ENCODE data around the gene ZNF530. TPM values are rescaled to one million over a fixed set of nuclear protein-coding genes. Genes with fewer than 3 reads are reported as not detected.

Gene ZNF530
- total RNA-seq, 4 donors from 2014 or later: 1.9 to 4.8 (median 2.6) TPM

GRCh38 chr19:57570707-57571106 lies 29.0 kb upstream of the ZNF530 start:
- no peak overlapping the region for H3K4me3 ChIP-seq (replicated peaks in 1 of 3)
- no peak for DNase-seq
- peaks cover 37 to 41% of the 10 kb centered on the region in 2 donors for H3K36me3 ChIP-seq
- H3K27me3 ChIP-seq: no peaks in the 10 kb centered on the region
- H3K4me1 ChIP-seq: no peaks in the 10 kb centered on the region
- H3K27ac ChIP-seq: no peak overlapping the region
- peaks cover 9% of the 10 kb centered on the region for H3K9me3 ChIP-seq
- TF ChIP-seq CTCF (IDR thresholded peaks at IDR 0.05) (no peak), POLR2A (IDR thresholded peaks at IDR 0.05) (no peak)
- intact Hi-C loops (cut with DNase I): loop anchor here (5.0 kb wide), 1 partner anchor 52 kb away; no protein-coding TSS in a partner anchor

- DNase-seq: no peak
- Histone ChIP-seq H3K27me3 (no peaks in the 10 kb centered on the region), H3K4me1 (peaks cover 0 to under 1% of the 10 kb centered on the region in 2 donors), H3K4me3 (replicated peaks in 1 of 3) (no peak overlapping the region), H3K36me3 (peaks cover 46 to 47% of the 10 kb centered on the region in 2 donors), H3K27ac (no peak overlapping the region), H3K9me3 (peaks cover 5% of the 10 kb centered on the region)
- WGBS, 2 donors: 95% methylated on average over 3 of the region's 3 CpGs
- TF ChIP-seq CTCF (IDR thresholded peaks at IDR 0.05) (no peak), POLR2A (IDR thresholded peaks at IDR 0.05) (no peak)
- intact Hi-C loops (cut with DNase I): loop anchor here (5.0 kb wide), 1 partner anchor 50 kb away; no protein-coding TSS in a partner anchor
Observed at GRCh38 chr19:57572415-57572947, 27.2 kb upstream of the ZNF530 start.

- peaks cover 45 to 47% of the 10 kb centered on the region in 2 donors for H3K36me3 ChIP-seq
- H3K4me1 ChIP-seq: peaks cover 7 to 8% of the 10 kb centered on the region in 2 donors
- DNase-seq: no peak
- peaks cover 5% of the 10 kb centered on the region for H3K9me3 ChIP-seq
- H3K27ac ChIP-seq: no peak overlapping the region
- intact Hi-C loops (cut with DNase I): no loop called here
- no peak for TF ChIP-seq POLR2A (IDR thresholded peaks at IDR 0.05)
- no peak for TF ChIP-seq CTCF (IDR thresholded peaks at IDR 0.05)
- no peak overlapping the region for H3K4me3 ChIP-seq (replicated peaks in 1 of 3)
- H3K27me3 ChIP-seq: no peaks in the 10 kb centered on the region
Observed at GRCh38 chr19:57576661-57577060, 23.0 kb upstream of the ZNF530 start.

- Histone ChIP-seq H3K9me3 (no peaks in the 10 kb centered on the region), H3K4me3 (replicated peaks in 1 of 3) (peak within 1 kb of the TSS; percentile 70 to 96 (median 86)), H3K27me3 (no peaks in the 10 kb centered on the region), H3K27ac (peak within 1 kb of the TSS in 2 of 3 donors; percentile 53 to 54), H3K36me3 (peaks cover 26 to 31% of the 10 kb centered on the region in 2 donors), H3K4me1 (peaks cover 14 to 15% of the 10 kb centered on the region in 2 donors)
- TF ChIP-seq CTCF (IDR thresholded peaks at IDR 0.05) (peak in 2 of 6 experiments; percentile 8 to 35), POLR2A (IDR thresholded peaks at IDR 0.05) (peak in 1 of 2 donors; percentile 40)
- DNase-seq: peak; percentile 98
- intact Hi-C loops (cut with DNase I): no loop called here
- WGBS, 2 donors: 0 to 1% methylated on average over 19 to 26 of the region's 62 CpGs
Observed at GRCh38 chr19:57578487-57579205, 21.0 kb upstream of the ZNF530 start, which contains the start of gene ZNF416. Gene ZNF416 (minus strand): TSS chr19:57578911. CDS start chr19:57578704, 207 bp downstream.

GRCh38 chr19:57583104-57583520 lies 16.6 kb upstream of the ZNF530 start:
- Histone ChIP-seq H3K36me3 (no peaks in the 10 kb centered on the region), H3K27me3 (no peaks in the 10 kb centered on the region), H3K27ac (no peak overlapping the region), H3K4me1 (peaks cover 14 to 21% of the 10 kb centered on the region in 2 donors), H3K9me3 (no peaks in the 10 kb centered on the region), H3K4me3 (replicated peaks in 1 of 3) (peak overlapping the region in 1 of 3 donors; percentile 72)
- no peak for DNase-seq
- 33 to 45% methylated on average over 12 to 13 of the region's 21 CpGs for WGBS, 2 donors
- TF ChIP-seq CTCF (IDR thresholded peaks at IDR 0.05): no peak
- no peak for TF ChIP-seq POLR2A (IDR thresholded peaks at IDR 0.05)
- intact Hi-C loops (cut with DNase I): no loop called here
